Ovary (tissue), 9 donors: ENCODE measurements around the gene STX16. TPM values are rescaled to one million over a fixed set of nuclear protein-coding genes. Genes with fewer than 3 reads are reported as not detected.

Source experiments
- DNase-seq, 5 donors: peaks; one replicate each; pipeline ENCODE4 v3.0.0-alpha.2; 2019 to 2020
- H3K27ac ChIP-seq, 2 donors: fragments of 200-600 bp; one replicate each; pipeline versions ENCODE4 v1.5.1 to v1.8.0; 2019 to 2022
- H3K27me3 ChIP-seq: fragments of 200-600 bp; one replicate; pipeline ENCODE4 v1.8.0; 2022
- H3K36me3 ChIP-seq: fragments of 200-600 bp; sonication (generic); one replicate; pipeline ENCODE4 v1.5.1; 2019
- H3K4me1 ChIP-seq: one replicate; pipeline ENCODE4 v1.8.1; 2013; ENCODE audit warnings: mild to moderate bottlenecking, moderate library complexity; ENCODE audit not compliant: insufficient read depth
- H3K4me3 ChIP-seq: fragments of 200-600 bp; sonication (generic); one replicate; pipeline ENCODE4 v1.5.1; 2017
- H3K9me3 ChIP-seq, 2 donors: fragments of 200-600 bp in 1 of 2; sonication (generic) in 1 of 2; one replicate each; pipeline versions ENCODE4 v1.5.1 to v1.8.1; 2013 to 2019; ENCODE audit warnings: mild to moderate bottlenecking in 1 of 2, moderate library complexity in 1 of 2
- CTCF ChIP-seq, 3 donors: fragments of 450-650 bp in 2 of 3; fragments of 200-600 bp in 1 of 3; IDR thresholded peaks; one replicate each; pipeline versions ENCODE4 v1.5.1 to v1.8.0; 2016 to 2022; ENCODE audit warnings: antibody characterized with exemption in 3 of 3, mild to moderate bottlenecking in 1 of 3
- EP300 ChIP-seq: sonication (generic); formaldehyde crosslinking; IDR thresholded peaks from one replicate; pipeline ENCODE4 v1.6.1; 2017; ENCODE audit warnings: antibody characterized with exemption
- POLR2A ChIP-seq: fragments of 450-650 bp; IDR thresholded peaks from one replicate; pipeline ENCODE4 v1.6.1; 2017; ENCODE audit warnings: antibody characterized with exemption, mild to moderate bottlenecking, moderate library complexity
- WGBS, 3 donors: extraction: QIAGEN DNeasy Blood & Tissue Kit in 1 of 3; methylation state at CpG; one replicate each; pipeline versions ENCODE4 v1.1.5 to v1.1.7; 2013 to 2017; 5-methylcytosine and 5-hydroxymethylcytosine counted together
- intact Hi-C, 4 donors: fragments of 100-400 bp; cut with DNase I; formaldehyde crosslinking; loops; one replicate each; pipeline versions ENCODE4 v1.11.0 to v1.15.1; 2022 to 2023
- polyA plus RNA-seq, 2 donors: library from polyadenylated mRNA; stranded (reverse); fragments of 200-250 nt in 1 of 2; fragments of 350-450 nt in 1 of 2; fragmentation: Illumina TruSeq in 1 of 2; extraction: RNeasy Lipid Tissue Mini Kit (QIAGEN cat#74804) in 1 of 2; gene quantifications; one replicate each; pipeline ENCODE4 v1.2.3, GENCODE V29; 2013 to 2014
- total RNA-seq, 7 donors: library from RNA; depleted of rRNA in 2 of 7; stranded (reverse); fragments of >200 nt in 2 of 7; fragmentation: NEBNext Ultra II Directional in 3 of 7; extraction: Animal tissue kit (Norgen Biotek cat#: 25700) in 3 of 7; gene quantifications; one replicate each; pipeline versions ENCODE4 v1.1.0 to v1.2.4, GENCODE V29; 2016 to 2023
- donor health status: DM: no; HTN: no; CAD: no; lungs with moderate emphysema.
- donor health status: DM: no; HTN: no; CAD: no.
- donor health status: Bipolar disorder and iron deficiency.
- donor health status: DM: yes; HTN: yes; CAD: no.
- donor health status: DM: no; HTN: no; CAD: no.
- donor health status: DM: yes; HTN: yes; CAD: no.

The STX16 gene
- total and polyA plus RNA-seq, 9 donors, result 31.9 to 55.8 (median 46.5) TPM

- H3K27me3 ChIP-seq, result no peaks in the 10 kb centered on the region
- peak in 2 of 5 donors; percentile 5 to 21 for DNase-seq
Measured at GRCh38 chr20:58719258-58719657, 68.2 kb downstream of the STX16 start.

DNA sequence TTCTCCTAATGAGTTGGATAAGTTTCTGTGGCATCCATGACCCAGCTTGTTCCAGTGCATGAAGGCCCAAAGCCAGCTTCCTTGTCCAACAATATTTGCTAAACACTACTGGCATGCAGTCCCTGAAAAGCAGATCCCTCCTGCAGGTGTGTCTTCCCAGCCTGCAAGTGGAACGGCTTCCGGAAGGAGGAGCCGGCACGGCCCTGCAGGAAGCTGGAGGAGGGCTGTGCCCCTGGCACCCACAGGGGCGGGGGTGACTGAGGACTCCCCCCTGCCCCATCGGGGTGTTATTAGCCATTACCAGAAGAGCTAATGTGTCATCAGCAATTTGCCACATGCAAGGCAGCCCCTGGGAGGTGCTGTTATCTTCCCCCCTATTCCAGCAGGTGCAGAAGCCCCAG lies 68.9 kb downstream of the STX16 start:
- DNase-seq, result peak in 1 of 5 donors; percentile 6
- TF ChIP-seq POLR2A, result no peak
- TF ChIP-seq CTCF (IDR thresholded peaks at IDR 0.05), result no peak
- TF ChIP-seq EP300, result no peak
- Histone ChIP-seq H3K36me3 (no peaks in the 10 kb centered on the region), H3K4me3 (no peak overlapping the region), H3K27ac (no peak overlapping the region), H3K4me1 (no peaks in the 10 kb centered on the region), H3K27me3 (no peaks in the 10 kb centered on the region), H3K9me3 (no peaks in the 10 kb centered on the region)
- intact Hi-C loops, result no loop called here
- WGBS, 3 donors, result 18 to 33% (median 23%) methylated on average over 6 of the region's 6 CpGs

More at GRCh38 chr20:58719258-58719657, 68.2 kb downstream of the STX16 start:
- H3K9me3 ChIP-seq, result no peaks in the 10 kb centered on the region
- intact Hi-C loops, result no loop called here
- no peaks in the 10 kb centered on the region for H3K4me1 ChIP-seq
- no peaks in the 10 kb centered on the region for H3K36me3 ChIP-seq
- no peak overlapping the region for H3K4me3 ChIP-seq
- no peak for TF ChIP-seq POLR2A
- no peak for TF ChIP-seq CTCF (IDR thresholded peaks at IDR 0.05)
- no peak overlapping the region for H3K27ac ChIP-seq
- 34 to 56% (median 41%) methylated on average over 7 of the region's 7 CpGs for WGBS, 3 donors

DNA sequence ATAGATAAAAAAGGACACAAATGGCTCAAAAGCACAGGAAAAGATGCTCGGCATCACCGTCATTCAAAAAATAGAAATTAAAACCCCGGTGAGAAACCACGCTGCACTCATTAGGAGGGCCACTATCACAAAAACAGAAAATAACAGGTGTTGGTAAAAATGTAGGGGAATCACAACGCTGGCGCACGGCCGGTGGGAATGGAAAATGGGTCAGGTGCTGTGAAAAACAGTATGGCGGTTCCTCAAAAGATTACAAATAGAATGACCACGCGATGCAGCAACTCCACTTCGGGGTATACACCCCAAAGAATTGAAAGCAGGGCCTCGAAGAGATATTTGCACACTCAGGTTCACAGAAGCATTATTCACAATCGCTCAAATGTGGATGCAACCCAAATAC lies 69.8 kb downstream of the STX16 start:
- H3K27me3 ChIP-seq, result no peaks in the 10 kb centered on the region
- TF ChIP-seq POLR2A (no peak), EP300 (no peak), CTCF (IDR thresholded peaks at IDR 0.05) (no peak)
- H3K4me3 ChIP-seq, result no peak overlapping the region
- H3K27ac ChIP-seq, result no peak overlapping the region
- intact Hi-C loops, result no loop called here
- WGBS, 3 donors, result 90 to 93% (median 92%) methylated on average over 14 of the region's 14 CpGs
- H3K9me3 ChIP-seq, result no peaks in the 10 kb centered on the region
- DNase-seq, result no peak
- H3K36me3 ChIP-seq, result no peaks in the 10 kb centered on the region
- H3K4me1 ChIP-seq, result no peaks in the 10 kb centered on the region

GRCh38 chr20:58721951-58722778 lies 71.1 kb downstream of the STX16 start:
- WGBS, 3 donors, result 58 to 67% (median 64%) methylated on average over 22 of the region's 22 CpGs
- intact Hi-C loops, result no loop called here
- Histone ChIP-seq H3K36me3 (no peaks in the 10 kb centered on the region), H3K27me3 (no peaks in the 10 kb centered on the region), H3K4me3 (no peak overlapping the region), H3K27ac (no peak overlapping the region), H3K9me3 (no peaks in the 10 kb centered on the region), H3K4me1 (no peaks in the 10 kb centered on the region)
- no peak for DNase-seq
- TF ChIP-seq POLR2A (no peak), EP300 (no peak), CTCF (IDR thresholded peaks at IDR 0.05) (no peak)
